C4-2B (cell line): ENCODE results near the gene LIF.

ENCODE experiments used
- ZFX ChIP-seq: fragments of 450-650 bp; IDR thresholded peaks from 2 replicates; pipeline ENCODE4 v1.6.1; 2017
- TF ChIP-seq, protein P1 (sequence below): fragments of 450-650 bp; conservative IDR thresholded peaks from 2 replicates; pipeline ENCODE4 v1.5.1; 2017; ENCODE audit warnings: mild to moderate bottlenecking

DNA sequence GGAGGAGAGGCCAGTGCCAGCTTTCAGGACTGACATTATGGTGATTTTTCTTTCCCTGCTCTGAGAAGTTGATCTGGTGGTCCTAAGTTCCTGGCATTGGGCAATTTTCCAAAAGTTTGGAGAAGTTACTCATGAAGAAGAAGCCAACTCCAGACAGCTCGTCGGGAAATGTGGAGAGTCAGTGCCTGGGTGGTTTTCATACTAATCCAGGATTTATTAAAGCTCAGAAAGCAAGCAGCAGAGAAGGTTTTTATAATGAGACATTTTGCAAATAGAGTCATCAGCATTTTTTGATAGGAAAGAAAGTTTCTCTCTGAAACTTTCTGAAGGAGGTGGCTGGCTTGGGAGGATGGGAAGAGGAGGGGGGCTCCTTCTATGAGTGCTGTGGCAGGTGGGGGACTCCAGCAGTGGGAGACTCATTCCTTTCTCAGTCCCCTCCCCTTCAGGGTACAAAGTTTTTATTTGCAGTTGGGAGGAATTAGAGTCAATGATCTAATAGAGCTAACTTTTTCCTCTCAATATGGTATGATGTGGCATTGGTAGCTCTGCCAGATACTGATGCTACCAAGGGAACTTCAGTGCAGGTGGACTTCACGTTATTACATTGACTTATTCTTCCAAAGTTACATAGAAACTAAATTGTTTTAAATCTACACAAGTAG lies 55.4 kb downstream of the LIF start:
- TF ChIP-seq, protein P1, sequence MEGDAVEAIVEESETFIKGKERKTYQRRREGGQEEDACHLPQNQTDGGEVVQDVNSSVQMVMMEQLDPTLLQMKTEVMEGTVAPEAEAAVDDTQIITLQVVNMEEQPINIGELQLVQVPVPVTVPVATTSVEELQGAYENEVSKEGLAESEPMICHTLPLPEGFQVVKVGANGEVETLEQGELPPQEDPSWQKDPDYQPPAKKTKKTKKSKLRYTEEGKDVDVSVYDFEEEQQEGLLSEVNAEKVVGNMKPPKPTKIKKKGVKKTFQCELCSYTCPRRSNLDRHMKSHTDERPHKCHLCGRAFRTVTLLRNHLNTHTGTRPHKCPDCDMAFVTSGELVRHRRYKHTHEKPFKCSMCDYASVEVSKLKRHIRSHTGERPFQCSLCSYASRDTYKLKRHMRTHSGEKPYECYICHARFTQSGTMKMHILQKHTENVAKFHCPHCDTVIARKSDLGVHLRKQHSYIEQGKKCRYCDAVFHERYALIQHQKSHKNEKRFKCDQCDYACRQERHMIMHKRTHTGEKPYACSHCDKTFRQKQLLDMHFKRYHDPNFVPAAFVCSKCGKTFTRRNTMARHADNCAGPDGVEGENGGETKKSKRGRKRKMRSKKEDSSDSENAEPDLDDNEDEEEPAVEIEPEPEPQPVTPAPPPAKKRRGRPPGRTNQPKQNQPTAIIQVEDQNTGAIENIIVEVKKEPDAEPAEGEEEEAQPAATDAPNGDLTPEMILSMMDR = no peak
- no peak for TF ChIP-seq ZFX
